GM21447 (cell line): ENCODE results near the gene NDP.

Source experiments
- ATAC-seq: cut with Tn5 transposase; IDR thresholded peaks from one replicate; pipeline ENCODE4 v1.9.1; 2021; ENCODE audit not compliant: unreplicated experiment

NDP gene

DNA sequence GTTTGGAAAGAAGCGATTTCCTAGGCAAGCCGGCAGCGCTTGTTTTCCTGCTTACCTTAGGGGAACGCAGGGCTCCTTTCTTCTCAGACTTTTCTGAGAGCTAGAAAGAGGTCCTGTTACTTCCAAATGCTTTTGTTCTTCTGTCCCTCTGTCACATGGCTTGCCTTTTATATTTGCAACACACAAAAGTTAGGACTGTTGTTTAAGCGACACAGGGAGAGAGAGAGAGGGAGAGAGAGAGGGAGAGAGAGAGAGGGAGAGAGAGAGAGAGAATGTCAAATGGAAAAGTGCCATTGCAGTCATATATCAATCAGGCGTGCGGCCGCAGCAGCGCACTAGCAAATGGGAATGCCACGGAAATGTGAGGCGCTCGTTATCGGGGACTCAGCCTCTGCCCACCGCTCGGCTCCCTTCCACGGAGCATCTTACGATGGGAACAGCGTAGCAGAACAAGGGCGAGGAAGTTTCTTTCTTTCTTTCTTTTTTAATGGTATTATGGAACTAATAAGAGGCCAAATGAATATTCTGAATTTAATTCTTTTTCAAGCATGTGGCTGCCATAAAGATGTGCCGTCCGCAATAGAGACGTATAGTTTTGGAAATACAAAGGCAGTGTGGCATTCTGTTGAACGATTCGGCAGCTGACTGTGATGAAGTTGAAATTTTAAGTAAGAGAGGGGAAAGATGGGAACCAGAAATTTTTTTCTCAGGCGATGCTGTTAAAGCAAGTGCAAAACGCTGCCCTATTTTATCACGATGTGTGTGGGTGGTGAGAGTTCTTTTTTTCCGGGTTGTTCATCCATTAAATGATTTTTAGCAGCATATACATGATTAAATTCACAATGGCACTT lies at the start of gene NDP:
Gene NDP, minus strand, starts transcription at position 142 of the 851 bp plus-strand sequence. CDS start 14,745 bp downstream, outside the sequence.
- ATAC-seq: no peak

DNA sequence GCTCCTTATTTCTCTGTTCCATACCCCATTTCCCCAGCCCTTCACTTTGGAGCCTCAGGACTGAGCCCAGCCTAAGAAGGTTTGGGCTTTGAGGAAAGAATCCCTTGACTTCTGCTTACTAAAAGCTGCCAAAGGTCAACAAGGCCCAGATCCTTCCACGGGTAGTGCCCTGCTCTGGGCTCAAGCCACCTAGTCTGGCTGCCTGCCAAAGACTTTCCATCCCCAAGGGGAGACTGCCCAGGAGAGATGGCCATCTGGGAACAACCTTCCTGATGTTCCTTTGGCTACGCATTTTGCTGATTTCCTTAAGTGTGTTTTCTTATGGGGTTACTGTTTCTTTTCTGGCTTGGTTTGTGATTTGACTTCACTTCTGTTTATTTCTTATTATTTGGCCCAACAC lies 49.8 kb upstream of the NDP start:
- no peak for ATAC-seq

DNA sequence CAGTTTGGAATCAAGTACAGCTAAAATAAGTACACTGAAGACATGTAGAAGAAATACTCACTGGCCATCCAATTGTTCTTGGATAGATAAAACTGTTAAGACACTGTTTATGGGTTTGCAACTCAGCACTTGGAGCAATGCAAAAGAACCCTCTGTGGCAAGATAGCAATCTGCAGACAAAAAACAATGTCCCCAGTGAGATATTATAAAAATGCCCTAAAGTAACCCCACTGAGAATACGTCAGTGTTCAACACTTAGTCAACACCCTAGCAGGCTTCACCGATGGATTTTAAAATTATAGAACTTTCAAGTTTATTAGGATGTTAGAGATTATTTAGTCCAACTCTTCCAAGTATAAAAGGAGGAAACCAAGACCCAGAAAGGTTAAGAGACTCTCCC lies 47.5 kb upstream of the NDP start:
- ATAC-seq: no peak

- no peak for ATAC-seq
Measured at GRCh38 chrX:44019911-44020310, 46.7 kb upstream of the NDP start.

DNA sequence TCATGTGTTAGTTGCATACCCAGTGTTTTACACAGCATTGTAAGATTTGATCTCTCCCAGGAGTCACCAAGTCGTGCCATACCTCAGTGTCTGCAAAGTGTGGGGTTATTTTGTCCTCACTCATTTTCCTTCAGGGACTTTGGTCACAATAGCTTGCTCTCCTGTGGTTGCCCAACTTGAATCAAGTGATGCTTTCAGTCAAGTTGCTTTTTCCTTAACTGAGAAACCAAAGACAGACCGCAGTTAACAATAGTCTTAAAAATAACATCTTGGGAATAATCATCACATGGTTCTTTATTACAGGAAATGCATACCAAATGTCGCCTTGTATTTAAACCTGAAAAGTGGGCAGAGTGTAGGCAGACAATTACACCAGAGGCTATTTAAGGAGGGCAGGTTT lies 44.5 kb upstream of the NDP start:
- ATAC-seq: no peak

DNA sequence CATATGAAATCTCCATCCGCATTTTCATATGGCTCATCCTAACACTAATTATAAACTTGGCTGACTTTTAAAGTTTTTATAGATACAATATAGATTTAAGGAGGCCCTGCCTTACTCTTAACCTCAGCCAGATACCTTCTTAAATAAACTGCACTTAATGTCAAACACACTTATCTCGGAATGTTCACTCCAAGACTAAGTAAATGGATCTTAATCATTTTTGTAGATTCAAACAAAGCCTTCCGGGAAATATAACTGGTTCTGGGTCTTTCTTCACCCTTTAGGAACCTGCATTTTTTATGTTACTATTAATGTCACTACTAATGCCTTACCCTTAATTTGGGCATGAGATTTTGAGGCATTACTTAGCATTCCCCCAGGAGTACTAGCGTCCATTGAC lies 43.7 kb upstream of the NDP start:
- ATAC-seq: no peak

DNA sequence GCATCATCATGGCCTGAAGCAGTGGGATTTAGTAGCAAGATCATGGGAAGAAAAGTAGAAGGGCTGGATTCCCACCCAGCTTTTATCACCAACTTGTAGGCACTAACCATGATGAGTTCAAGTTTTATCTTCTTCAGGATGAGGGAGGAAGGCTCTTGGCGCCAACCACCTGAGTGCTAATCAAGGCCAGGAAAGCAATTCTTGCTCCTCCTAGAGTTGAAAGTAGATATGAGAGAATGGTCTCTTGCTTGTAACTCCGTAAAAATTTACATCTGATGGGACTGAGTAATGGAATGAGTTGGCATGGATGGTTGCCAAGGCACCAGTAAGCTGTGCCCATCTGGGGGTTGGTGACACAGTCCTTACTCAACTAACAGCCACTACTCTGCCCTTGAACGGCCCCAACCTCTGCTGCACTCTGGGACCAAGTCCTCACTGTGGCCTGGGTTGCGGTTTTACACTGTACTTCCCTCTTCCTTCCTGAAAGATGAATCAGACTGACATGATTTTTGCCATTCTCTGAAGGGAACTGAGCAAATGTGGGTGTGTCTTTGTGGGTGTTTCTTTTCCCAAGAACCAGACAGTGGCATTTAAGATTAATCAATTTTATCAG lies 39.4 kb upstream of the NDP start:
- ATAC-seq: no peak

- ATAC-seq: no peak
Measured at GRCh38 chrX:44011506-44011905, 38.3 kb upstream of the NDP start.

- ATAC-seq: no peak
Measured at GRCh38 chrX:44010626-44011025, 37.4 kb upstream of the NDP start.

DNA sequence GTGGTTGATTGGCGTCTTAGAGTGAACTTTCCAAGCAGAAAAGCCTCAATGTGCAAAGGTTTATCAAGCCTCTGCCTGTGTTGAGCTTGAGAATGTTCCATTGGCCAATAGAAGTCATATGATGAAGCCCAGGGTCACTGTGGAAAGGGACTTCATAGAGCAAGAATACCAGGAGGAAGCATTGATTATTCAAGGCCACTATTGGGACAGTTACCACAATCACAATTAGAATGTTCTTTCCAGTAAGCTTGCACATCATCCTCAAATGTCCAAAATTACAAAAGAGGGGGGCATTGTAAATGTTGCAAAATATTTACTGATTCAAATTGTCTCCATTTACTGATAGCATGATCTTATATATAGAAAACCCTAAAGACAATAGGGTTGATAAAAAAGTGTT lies 32.9 kb upstream of the NDP start:
- no peak for ATAC-seq

GRCh38 chrX:44003975-44004374 lies 30.8 kb upstream of the NDP start:
- ATAC-seq: no peak

DNA sequence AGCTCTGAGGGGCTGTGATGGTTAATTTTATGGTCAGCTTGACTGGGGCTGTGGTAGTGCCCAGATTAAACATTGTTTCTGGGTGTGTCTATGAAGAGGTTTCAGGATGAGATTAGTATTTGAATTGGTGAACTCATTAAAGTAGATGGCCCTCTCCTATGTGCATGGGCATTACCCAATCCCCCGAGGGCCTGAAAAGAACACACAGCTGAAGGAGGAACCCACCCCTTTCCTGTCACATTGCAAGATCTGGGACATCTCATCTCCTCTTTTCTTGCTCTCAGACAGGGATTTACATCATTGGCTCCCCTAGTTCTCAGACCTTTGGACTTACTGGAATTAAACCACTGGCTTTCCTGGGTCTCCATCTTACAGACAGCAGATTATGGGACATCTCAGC lies 29.4 kb upstream of the NDP start:
- no peak for ATAC-seq

DNA sequence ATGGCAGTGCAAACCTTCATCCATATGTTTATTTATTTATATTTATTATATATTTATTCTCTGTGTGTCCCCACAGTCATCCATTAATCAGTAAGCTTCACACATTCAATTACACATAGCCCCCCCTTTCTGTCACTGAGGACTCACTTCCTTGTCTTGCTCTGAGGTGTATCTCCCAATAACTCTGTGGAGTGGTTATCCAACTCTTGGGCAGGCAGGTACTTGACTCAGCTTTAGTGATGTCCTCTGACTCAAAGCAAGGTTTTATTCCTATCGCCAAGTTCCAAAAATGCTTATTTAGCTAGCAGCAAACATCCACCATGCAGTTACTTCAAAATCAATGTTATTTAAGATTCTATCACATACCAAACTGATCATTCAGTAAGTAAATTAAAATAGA lies 25.2 kb upstream of the NDP start:
- ATAC-seq: no peak

- no peak for ATAC-seq
Measured at GRCh38 chrX:43996491-43996890, 23.3 kb upstream of the NDP start.

GRCh38 chrX:43986083-43986482 lies 12.9 kb upstream of the NDP start:
- no peak for ATAC-seq

DNA sequence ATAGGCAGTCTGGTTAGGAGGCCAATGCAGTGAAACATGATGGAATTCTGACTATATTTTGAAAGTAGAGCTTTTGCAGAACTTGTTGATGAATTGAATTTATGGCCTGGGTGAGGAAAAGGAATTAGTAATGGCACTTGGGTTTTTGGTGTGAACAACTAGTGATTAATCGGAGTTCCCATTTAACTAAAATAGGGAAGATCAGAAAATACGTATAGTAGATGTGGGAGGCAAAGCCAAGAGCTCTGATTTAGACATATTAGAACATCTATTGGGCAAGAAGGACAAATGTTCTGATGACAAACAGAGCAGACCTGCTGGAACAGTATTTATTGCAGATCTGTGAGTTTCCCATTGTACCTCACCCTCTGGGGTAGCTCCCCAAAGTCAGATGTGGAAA lies 12.3 kb upstream of the NDP start:
- ATAC-seq: no peak

- no peak for ATAC-seq
Measured at GRCh38 chrX:43978226-43978625, 5.0 kb upstream of the NDP start.

DNA sequence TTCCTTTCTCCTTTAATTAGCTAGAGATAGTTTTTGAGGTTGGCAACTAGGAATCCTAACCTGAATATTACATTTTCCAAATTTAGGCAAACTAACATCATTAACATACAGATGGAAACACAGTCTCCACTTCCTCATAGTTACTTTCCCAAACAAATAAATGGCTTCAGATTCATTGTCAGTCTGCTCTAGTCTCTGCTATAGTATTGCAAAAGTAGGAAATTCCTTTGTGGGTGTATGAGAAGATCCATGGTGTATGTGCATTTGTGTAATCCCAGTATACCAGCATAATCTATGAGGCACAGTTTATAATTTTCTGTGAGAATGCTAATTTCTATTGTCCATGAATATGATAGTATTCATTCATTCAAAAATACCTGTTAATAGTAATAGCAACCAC lies 3.0 kb upstream of the NDP start:
- no peak for ATAC-seq

DNA sequence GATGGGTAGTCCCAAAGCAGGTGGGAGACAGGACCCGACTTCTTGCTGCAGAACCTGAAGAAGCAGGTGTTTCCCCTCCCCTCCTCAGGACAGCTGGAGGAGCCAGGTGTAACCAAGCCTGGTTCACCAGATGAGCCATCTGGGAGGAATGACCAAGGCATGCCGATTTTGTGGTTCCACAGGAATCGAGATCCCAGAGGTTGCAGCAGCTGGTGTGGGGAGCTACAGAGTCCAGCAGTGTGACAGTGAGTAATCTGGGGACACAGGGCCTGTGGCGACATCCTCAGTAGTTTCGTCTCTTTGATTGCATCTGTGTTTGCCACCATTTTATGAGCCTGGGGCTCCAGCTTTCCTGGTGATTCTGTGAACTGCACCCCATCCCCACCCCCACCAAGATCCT lies 2.6 kb upstream of the NDP start:
- ATAC-seq: no peak

DNA sequence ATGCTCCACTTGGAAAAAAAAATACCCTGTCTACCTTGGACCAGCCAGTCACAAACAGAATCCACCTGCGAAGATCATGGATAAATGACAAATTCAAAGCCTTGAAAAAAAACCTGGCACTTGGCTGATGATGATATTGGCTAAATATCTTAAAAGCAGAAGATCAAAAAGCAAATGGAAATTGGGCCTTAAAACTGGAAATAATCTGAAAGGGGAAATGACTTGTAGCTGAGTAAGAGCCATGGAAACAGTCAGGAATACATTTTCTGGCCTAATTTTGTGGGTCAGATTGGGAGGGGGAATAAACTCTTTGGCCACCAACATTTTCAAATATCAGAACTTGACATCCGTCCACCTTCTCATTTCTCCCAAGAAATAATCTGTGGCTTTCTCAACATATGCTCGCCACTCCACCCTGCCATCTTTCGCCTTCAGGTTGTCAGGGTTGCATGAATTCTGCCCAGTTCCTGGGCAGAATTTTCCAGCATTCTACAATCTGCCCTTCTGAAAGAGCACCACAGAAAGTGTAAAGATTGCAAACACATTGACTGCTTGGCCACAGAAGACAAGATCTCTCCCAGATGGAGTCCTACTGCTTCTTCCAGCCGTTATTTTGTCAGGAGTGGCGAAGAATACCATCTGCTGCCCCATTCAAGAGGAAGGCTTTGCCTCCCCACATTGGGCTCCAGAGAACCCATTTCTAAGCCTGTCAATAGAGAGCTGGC lies 1.7 kb upstream of the NDP start:
- ATAC-seq: no peak

DNA sequence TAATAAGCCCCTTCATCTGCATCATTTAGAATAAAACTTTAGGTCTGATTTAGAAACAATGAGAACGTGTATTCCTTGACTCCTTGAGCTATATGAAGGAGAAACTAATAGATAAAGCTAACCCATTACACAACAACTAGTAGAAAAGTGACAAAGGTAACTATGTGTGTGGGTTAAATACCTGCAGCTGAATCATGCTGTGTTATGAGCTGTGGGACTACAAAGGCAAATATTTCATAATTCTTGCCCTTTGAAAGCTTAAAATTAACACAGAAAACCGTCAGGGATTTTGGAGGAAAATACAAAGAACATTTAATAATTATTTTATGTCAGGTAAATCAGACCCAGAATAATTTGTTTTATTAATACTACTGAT lies 898 bp upstream of the NDP start:
- no peak for ATAC-seq
